SK-N-DZ (cell line): ENCODE measurements around the gene ODF4. TPM values are rescaled to one million over a fixed set of nuclear protein-coding genes. Genes with fewer than 3 reads are reported as not detected.

Source experiments
- DNase-seq: peaks from one replicate; pipeline ENCODE4 v3.0.0-alpha.2; 2015; ENCODE audit warnings: low spot score
- polyA plus RNA-seq, 2 experiments: library from polyadenylated mRNA; depleted of rRNA; stranded (reverse); fragments of >200 nt; gene quantifications; 2 replicates each; pipeline ENCODE4 v1.2.3, GENCODE V29; 2014

The ODF4 gene, protein sequence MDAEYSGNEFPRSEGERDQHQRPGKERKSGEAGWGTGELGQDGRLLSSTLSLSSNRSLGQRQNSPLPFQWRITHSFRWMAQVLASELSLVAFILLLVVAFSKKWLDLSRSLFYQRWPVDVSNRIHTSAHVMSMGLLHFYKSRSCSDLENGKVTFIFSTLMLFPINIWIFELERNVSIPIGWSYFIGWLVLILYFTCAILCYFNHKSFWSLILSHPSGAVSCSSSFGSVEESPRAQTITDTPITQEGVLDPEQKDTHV
- not detected in 2 replicates for polyA plus RNA-seq (2014; cell fraction: cytosol; rRNA removed)
- polyA plus RNA-seq (2014; cell fraction: nucleus; rRNA removed): not detected in 2 replicates

DNA sequence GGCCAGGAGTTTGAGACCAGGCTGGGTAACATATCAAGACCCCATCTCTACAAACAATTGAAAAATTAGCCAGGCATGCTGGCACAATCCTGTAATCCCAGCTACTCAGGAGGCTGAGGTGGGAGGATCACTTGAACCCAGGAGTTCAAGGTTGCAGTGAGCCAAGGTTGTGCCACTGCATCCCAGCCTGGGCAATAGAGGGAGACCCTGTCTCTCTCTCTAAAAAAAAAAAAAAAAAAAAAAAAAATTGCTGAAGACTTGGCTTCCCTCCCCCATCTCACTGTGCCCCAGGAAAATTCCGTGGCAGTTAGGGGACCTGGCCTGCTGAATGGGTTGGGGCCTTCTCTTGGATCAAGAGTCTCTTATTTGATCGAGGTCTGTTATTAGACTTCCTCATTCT, at the start of gene ODF4:
Gene ODF4, plus strand, starts transcription at position 301 of the 400 bp plus-strand sequence. CDS start 212 bp downstream, outside the sequence.
- DNase-seq: no peak

DNA sequence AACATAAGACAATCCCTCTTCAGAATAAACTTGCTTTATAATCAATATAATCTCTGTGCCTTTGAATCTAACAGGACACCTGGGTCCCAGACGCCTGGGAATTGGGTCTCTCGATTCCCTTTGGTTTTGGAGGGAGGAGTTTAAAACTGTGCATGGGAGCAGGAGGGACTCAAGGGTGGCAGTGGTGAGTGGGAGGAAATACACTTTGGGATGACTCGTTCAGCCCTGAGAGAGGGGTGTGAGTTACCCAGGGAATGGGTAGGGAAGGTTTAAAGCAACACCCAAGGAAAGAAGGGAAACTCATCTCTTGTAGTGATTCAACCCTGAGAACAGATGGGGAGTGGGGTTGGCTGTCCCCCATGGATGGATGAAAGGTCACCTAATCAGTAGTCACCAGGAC, 49.6 kb upstream of the ODF4 start:
- DNase-seq: no peak

DNA sequence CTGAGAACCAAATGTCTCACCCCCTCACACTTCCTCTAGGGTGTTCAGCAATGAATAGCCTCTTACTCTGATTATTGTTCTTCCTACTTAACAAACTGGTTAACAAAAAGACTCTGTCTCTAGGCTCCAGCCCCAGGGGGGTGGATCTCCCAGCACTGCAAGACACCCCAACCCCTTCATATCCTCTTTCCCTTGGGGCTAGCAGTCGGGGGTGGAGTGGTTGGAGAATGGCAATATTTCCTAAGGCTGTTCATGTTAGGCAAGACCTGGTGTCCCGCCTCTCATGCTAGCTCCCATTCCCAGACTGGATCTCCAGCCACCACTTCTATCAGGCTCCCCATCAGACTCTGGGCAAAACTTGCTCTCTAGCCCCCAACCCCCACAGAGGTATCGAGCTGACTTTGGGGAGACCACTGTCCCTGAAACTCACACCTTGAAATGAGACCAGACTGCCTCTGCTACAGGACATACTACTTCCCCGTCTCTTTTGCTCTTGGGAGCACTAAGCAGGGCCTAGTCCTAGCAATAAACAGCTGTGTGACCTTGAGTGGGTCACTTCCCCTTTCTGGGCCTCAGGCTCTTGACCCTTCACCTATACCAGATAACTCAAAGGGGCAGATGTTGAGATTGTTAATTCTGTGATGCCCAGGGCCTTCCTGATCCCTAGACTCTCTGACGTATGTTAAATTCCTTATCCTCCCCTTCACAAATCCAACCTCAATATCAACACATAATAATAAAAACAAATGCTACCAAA, 46.8 kb upstream of the ODF4 start:
- no peak for DNase-seq

DNA sequence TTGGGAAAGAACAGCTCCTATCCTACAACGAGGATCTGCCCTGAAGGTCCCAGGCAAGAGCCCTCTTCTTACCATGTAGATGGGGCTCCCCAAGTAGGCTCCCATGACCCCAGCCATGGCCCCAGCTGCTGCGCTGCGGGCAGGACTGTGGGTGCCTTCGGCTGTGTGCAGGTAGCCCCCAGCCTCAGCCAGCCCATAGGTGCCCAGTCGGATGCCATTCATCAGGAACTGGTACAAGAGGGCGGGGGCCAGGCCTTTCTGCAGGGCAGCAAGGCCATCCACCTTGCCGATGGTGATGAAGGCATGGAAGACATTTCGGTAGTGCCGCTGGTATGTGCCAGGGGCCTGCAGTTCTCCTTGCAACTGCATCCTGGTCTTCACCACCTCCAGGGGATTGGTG, 45.3 kb upstream of the ODF4 start:
- DNase-seq: no peak

DNA sequence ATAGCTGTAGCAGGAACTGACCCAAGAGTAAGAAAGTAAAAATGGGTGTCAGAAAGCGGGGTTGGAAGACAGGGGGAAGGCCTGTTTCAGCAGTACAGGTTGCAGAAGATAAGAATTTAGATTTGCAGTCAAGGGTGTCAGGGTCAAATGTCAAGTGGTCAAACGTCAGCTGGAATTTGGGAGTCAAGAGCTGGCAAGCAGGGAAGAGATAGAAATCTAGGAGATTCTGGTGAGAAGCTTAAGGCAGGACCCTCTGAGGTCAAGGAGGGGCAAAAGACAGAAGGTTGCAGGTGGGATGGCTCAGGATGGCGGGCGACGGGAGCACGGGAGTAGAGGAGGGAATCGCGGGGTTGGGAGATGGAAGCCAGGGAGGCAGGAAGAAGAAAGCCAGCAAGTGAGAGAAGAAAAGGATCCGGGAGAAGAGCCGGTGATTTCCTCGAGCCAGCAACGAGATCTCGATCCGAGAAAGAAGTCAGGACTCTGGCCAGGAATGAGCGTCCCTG, 44.8 kb upstream of the ODF4 start:
- no peak for DNase-seq

DNA sequence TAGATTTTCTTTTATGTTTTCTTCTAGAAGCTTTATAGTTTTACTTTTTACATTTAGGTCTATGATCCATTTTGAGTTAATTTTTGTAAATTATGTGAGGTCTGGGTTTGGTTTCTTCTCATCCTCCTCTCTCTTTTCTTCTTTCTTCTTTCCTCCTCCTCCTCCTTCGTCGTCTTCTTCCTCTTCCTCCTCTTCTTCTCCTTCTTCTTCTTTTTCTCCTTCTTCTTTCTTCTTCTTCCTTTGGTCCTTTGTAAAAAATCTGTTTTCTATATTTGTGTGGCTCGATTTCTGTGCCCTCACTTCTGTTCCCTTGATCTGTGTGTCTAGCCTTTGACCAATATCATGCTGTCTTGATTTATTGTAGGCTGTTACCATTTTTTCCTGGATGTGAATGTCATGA, 39.4 kb upstream of the ODF4 start:
- no peak for DNase-seq

DNA sequence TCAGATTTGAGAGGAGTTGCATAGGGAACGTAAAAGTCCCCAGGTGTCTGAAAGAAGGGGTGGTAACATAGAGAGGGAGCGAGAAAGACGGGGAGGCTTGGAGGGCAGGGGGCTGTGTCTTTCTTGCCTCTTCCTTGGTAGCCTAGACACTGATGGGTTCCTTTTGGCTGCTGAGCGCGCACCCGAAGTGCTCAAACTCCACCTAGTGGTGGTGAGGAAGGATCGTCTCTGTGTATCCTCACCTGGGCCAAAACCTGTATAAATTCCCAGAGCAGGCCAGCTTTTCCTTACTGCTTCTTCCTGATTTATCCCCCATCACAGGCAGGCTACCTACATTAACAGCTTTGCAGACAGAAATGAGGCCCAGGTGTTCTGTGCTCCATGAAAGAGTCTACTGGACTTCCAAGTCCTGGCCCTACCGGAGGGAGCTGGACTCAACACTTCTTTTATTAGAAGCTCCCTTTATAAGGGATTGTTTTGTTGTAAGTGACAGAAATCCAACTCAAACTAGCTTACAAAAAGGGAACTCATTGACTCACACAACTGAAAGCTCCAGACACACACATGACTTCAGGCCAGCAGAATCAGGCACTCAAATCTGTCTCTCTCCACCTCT, 38.9 kb upstream of the ODF4 start:
- peak; percentile 85 for DNase-seq

DNA sequence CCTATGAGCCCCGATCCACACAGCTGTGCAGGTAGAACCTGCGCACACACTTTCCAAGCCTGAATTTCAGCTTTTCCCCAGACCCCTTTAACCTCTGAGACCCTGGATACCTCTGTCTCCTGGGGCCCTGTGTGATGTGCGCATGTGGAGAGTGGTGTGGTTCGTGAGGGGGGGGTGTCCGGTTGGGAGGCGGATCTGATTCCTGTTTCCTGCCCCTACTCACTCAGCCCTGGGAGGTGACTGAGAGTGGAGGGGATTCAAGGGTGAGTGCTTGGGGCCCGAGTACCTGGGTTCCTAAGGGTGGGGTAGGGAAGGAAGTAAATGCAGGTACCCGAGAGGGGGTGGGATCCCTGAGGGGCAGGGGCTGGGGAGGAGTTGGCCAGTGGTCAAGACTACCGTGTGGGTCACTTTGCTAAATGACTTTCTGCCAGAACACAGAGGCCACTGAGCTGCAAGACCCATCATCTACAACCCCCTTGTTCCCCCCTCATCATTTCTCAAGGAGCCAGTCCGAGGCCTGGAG, 29.0 kb upstream of the ODF4 start:
- no peak for DNase-seq

DNA sequence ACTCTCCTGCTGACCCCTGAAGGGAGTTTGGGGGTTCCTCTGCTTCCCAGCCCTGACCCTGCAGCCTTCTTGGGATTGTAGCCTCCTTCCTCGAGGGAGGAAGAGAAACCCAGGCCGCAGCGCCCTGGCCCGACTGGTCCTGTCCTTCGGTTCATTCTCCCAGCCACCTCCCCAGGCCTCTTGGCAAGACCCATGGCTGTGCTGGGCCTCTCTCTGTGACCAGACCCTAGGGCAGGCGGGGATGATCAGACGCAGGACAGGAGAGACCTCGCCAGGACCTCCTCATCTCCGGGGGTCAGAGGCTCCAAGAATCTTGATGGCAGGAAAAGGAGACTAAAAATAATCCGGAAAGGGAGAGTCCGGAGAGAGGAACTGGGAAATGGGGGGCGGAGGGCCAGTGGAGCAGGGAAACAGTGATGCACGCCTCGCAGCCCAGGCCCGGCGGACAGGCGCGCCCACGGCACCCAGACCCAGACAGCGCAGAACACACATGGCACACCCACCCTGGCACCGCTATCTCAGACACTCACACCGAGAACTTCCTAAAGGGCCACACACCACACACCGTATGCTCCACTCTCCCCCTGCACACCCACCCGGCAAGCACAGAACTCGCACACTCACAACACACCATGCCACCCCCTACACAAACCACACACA, 28.4 kb upstream of the ODF4 start:
- no peak for DNase-seq

DNA sequence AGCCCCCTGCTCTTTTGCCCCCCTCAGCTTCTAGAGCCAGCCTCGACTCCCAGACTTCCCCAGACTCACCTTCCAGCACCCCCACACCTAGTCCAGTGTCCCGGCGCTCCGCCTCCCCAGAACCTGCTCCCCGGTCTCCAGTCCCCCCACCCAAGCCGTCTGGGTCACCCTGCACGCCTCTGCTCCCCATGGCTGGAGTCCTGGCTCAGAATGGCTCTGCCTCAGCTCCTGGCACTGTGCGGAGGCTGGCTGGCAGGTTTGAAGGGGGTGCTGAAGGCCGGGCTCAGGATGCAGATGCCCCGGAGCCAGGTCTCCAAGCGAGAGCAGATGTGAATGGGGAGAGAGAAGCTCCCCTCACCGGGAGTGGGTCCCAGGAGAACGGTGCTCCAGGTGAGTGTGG, 27.4 kb upstream of the ODF4 start:
- DNase-seq: no peak

DNA sequence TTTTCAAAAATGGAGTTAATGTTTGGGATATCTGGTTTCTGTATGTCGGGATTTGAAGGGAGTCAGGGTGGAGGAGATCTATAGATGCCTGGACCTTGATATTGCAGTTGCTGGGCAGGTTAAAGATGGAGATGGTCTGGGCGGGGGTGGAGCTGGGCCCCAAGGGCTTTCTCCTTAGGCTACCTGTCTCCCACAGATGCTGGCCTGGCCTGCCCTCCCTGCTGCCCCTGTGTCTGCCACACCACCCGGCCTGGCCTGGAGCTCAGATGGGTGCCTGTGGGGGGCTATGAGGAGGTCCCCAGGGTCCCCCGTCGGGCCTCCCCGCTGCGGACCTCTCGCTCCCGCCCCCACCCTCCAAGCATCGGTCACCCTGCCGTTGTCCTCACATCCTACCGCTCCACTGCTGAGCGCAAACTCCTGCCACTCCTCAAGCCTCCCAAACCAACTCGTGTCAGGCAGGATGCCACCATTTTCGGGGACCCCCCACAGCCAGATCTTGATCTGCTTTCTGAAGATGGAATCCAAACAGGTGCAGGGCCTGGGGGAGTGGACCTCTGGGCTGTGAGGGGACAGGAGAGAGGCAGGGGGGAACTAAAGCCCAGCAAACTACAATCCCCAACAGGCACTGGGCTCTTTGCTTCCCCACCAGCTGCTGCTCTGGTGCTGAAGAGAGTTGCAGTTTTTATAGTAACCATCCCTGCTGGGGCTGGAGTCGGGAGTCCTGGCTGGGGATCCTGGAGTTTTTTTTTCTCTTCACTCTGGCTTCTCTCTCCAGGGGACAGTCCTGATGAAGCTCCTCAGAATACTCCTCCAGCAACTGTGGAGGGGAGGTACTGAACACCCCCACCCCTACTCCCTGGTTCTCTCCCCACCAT, 26.7 kb upstream of the ODF4 start:
- DNase-seq: no peak

DNA sequence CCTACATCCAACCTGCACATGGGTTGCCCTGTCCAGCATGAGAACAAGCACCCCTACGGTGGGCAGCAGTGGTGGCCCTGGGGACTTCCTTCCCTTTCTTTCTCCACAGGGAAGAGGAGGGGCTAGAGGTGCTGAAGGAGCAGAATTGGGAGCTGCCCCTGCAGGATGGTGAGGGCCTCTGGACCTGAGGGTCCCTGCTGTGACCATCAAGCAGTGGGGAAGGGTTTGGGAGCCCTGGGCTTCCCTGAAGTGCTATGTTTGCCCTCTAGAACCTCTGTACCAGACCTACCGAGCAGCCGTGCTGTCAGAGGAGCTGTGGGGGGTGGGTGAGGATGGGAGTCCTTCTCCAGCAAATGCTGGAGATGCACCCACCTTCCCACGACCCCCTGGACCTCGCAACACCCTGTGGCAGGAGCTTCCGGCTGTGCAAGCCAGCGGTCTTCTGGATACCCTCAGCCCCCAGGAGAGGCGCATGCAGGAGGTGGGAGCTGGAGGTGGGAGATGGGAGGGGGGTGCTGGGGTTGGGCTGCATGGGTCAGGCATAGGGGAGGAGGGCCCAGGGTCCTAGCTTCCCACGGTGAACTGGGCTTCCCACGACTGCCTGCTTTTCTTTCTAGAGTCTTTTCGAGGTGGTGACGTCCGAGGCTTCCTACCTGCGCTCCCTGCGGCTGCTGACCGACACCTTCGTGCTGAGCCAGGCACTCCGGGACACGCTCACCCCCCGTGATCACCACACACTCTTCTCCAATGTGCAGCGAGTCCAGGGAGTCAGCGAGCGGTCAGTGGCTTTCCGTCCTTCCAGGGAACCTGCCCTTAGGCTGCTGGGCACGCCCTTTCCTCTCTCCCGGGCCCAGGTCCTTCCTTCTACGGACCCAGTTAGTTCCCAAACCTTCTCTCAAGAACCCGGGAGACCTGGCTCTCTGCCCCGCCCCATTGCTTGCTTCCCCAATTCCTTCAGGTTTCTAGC, 24.6 kb upstream of the ODF4 start:
- no peak for DNase-seq

DNA sequence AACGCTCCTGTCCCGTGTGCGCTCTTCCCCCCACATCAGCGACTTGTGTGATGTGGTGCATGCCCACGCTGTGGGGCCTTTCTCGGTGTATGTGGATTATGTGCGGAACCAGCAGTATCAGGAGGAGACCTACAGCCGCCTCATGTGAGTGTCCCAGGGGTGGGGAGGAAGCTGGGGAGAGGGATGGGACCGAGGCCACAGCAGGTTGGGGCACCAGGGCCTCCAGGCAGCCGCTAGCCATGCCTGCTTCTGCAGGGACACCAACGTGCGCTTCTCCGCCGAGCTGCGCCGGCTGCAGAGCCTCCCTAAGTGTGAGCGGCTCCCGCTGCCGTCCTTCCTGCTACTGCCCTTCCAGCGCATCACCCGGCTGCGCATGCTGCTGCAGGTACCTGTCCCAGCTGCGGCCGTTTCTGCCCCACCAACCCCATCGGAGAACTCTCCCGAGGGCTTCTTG, 23.8 kb upstream of the ODF4 start:
- no peak for DNase-seq

DNA sequence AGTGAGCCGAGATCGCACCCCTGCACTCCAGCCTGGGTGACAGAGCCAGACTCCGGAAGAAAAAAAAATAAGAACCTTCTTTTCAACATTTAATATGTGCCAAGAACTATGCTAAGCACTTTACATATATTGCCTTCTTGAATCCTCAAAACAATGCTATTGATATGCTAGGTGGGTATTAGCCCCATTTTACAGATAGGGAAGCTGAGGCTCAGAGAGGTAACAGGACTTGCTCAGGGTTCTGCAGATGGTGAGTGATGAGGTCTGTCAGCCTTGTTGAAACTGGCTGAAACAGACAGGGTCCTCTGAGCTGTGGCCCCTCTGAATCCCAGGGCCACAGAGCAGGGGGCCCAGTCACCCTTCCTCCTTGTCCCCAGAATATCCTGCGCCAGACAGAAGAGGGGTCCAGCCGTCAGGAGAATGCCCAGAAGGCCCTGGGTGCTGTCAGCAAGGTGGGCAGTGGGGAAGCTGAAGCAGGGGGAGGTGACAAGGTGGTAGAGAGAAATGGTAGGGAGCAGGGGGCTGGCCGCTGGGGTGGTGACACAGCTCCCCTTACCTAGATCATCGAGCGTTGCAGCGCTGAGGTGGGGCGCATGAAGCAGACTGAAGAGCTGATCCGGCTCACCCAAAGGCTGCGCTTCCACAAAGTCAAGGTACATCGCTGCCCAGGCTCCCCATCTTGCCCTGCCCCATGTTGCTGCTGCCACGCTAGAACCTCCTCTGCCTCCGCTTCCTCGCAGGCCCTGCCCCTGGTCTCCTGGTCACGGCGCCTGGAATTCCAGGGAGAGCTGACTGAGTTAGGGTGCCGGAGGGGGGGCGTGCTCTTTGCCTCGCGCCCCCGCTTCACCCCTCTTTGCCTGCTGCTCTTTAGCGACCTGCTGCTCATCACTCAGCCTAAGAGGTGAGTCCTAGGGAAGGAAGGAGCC, 21.4 kb upstream of the ODF4 start:
- DNase-seq: no peak

DNA sequence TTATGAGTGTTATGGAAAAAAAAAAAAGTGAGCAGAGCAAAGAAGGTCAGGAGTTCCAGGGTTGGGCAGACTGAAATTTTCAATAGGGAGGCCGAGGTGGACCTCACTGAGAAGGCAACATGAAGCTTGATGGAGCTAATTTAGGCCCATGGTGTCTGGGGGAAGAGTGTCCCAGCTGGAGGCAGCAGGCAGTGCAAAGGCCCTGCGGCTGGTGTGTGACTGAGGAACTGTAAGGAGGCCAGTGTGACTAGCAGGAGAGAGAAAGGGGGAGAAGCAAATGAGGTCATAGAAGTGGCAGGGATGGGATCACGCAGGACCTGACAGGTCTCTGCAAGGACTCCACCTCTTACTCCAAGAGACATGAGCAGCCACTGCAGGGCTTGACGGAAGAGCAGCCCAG, 19.4 kb upstream of the ODF4 start:
- DNase-seq: no peak

DNA sequence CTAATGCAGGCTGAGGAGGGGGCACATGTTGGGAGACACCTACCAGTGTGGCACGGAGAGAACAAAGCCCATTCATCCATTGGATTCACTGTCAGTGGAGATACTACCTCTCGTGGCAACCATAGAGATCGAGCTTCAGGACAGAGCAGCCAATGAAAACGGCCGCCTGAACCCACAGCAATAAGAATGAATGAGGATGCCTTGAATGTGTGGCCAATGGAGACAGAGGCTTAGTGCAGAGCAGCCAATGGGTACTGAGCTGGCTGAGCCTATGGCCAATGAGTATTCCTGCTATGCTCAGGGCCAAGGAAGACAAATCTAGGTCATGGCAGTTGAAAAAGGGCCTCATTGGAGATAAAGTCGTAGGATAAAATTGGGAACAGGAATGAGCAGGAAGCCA, 18.6 kb upstream of the ODF4 start:
- DNase-seq: peak; percentile 76

DNA sequence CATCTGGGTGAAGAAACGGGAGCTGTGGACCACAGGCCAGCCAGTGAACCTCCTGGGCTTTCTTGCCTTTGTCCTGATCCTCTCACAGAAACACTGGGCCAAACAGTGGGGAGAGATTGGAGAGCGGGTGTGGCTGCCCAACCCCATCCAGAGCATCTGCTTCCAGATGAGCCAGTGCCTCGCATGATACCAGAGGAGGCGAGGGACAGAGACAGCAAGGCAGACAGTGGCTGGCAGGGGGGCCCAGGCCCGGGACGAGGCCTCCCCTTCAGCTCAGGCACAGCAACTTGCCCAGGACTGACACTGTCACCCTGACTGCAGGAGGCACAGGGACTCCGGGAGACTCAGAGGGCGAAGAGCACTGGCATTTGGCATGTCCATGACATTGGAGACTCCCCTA, 17.6 kb upstream of the ODF4 start:
- no peak for DNase-seq

DNA sequence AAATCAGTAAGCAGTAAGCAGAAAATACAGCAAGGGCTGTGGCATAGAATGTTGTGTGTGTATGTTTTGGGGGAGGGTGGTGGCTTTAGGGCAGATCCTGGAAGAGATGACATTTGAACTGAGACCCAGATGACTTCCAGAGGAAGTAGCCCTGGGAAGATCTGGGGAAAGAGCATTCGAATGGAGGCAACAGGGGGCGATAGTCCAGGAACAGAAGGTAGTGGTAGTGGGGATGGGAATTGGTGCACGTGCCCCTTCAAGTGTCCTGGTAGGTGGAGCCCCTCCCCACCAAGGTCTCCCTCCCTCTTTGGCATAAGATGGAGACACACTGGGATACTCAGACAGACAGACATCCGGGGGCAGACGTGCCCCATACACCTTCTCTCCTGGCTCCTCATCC, 15.5 kb upstream of the ODF4 start:
- no peak for DNase-seq
